Measurements from ENCODE around the gene KCNH2.
"Not testable (repeated sequence)": the region's sequence is repeated elsewhere in the genome, so short reads cannot be mapped to it uniquely, and the experiment has no call there.

KCNH2 gene

DNA sequence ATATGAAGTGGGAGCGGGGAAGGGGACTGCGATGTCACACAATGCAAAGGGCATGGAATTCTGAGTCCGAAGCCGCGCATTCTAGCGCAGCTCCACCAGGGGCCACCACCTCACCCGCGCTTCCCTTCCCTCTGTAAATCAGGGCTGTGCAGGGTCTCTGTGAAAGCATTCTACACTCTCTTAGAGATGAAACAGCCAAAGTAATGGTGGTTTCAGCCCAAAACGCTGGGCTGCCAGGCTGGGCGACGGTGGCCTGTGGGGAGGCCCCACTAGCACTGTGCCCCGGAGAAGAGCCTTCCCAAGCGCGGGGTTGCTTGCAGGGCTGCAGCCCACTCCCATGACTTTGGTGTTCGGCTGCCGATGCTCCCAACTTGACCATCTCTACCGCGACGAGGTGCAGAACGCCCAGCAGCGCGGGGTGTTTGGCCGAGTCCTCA is 34.8 kb upstream of the KCNH2 start:
- DNase-seq (ENCODE audit: low spot score) (no peak), FAIRE-seq (no peak)

- DNase-seq (ENCODE audit: low spot score) (no peak), FAIRE-seq (no peak)
These were observed 34.0 kb upstream of the KCNH2 start for GRCh38 chr7:151012031-151012692.

DNA sequence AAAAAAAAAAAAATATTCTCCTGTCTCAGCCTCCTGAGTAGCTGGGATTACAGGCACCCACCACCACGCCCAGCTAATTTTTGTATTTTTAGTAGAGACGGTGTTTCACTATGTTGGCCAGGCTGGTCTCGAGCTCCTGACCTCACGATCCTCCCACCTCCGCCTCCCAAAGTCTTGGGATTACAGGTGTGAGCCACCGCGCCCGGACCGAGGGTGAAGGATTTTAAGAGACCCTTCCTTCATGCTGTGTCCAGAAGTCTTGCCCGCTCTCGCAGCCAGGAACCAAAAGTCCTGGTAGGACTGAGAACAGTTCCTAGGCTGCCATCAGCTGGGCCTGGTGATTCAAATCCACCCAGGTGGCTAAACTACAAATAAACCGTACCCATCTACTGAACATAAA is 33.5 kb upstream of the KCNH2 start:
- FAIRE-seq; DNase-seq (ENCODE audit: low spot score): not testable (repeated sequence)

- FAIRE-seq (no peak), DNase-seq (ENCODE audit: low spot score) (no peak)
These were observed 32.9 kb upstream of the KCNH2 start for GRCh38 chr7:151011097-151011409.

- no peak for FAIRE-seq
- DNase-seq (ENCODE audit: low spot score) = no peak
These were observed 32.4 kb upstream of the KCNH2 start for GRCh38 chr7:151010307-151011096.

DNA sequence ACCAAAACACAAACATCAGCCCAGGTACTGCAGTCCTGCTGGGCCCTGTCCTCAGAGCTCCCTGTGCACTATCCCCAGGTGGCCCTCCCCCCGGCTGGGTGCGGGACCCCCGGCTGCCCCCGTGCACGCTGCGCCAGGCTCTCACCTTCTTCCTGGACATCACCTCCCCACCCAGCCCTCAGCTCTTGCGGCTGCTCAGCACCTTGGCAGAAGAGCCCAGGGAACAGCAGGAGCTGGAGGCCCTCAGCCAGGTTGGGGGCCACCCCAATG is 31.9 kb upstream of the KCNH2 start:
- no peak for FAIRE-seq
- no peak for DNase-seq (ENCODE audit: low spot score)

- no peak for DNase-seq (ENCODE audit: low spot score)
- no peak for FAIRE-seq
These were observed 31.4 kb upstream of the KCNH2 start for GRCh38 chr7:151009327-151010036.

- DNase-seq (ENCODE audit: low spot score) = peak; percentile 46
- no peak for FAIRE-seq
These were observed 30.6 kb upstream of the KCNH2 start for GRCh38 chr7:151008511-151009323.

GRCh38 chr7:151008143-151008510 is 30.0 kb upstream of the KCNH2 start:
- DNase-seq (ENCODE audit: low spot score) (no peak), FAIRE-seq (no peak)

GRCh38 chr7:151007469-151007898 is 29.4 kb upstream of the KCNH2 start:
- FAIRE-seq = no peak
- DNase-seq (ENCODE audit: low spot score) = no peak

DNA sequence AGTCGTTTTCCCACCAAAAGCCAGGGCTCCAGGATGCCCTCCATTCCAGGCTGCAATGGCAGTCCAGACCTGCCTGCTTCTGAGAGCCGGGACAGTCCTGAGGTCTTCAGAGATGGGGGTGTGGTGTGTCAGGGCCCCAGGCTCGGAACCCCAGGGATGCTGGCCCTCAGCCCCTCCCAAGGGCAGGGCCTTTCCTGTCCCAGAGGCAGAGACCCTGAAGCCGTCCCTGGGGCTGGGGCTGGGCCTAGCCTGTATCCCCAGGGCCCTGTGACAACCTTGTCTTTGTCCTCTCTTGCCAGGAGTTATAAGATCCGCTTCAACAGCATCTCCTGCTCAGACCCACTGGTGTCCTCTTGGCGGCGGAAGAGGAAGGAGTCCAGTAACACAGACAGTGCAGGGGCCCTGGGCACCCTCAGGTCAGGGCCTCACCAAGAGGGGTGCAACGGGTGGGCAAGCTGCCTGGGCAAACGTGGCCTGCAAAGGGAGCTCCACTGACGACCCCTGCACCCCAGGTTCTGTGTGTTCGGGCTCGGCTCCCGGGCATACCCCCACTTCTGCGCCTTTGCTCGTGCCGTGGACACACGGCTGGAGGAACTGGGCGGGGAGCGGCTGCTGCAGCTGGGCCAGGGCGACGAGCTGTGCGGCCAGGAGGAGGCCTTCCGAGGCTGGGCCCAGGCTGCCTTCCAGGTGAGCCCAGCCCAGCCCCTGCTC is 28.6 kb upstream of the KCNH2 start:
- DNase-seq (ENCODE audit: low spot score) (no peak), FAIRE-seq (no peak)

GRCh38 chr7:151005566-151005965 is 27.4 kb upstream of the KCNH2 start:
- DNase-seq (ENCODE audit: low spot score) = no peak
- FAIRE-seq = no peak

- no peak for FAIRE-seq
- DNase-seq (ENCODE audit: low spot score) = no peak
These were observed 25.5 kb upstream of the KCNH2 start for GRCh38 chr7:151003572-151003971.

GRCh38 chr7:151001546-151001945 is 23.4 kb upstream of the KCNH2 start:
- FAIRE-seq (no peak), DNase-seq (ENCODE audit: low spot score) (no peak)

- FAIRE-seq (no peak), DNase-seq (ENCODE audit: low spot score) (no peak)
These were observed 22.9 kb upstream of the KCNH2 start for GRCh38 chr7:151000897-151001495.

GRCh38 chr7:150999497-151000230 is 21.5 kb upstream of the KCNH2 start:
- no peak for FAIRE-seq
- DNase-seq (ENCODE audit: low spot score) = no peak

DNA sequence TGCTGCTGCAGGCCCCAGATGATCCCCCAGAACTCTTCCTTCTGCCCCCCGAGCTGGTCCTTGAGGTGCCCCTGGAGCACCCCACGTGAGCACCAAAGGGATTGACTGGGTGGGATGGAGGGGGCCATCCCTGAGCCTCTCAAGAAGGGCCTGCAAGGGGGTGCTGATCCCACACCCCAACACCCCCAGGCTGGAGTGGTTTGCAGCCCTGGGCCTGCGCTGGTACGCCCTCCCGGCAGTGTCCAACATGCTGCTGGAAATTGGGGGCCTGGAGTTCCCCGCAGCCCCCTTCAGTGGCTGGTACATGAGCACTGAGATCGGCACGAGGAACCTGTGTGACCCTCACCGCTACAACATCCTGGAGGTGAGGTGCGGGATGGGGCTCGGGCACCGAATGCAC is 20.9 kb upstream of the KCNH2 start:
- FAIRE-seq = no peak
- DNase-seq (ENCODE audit: low spot score) = no peak

DNA sequence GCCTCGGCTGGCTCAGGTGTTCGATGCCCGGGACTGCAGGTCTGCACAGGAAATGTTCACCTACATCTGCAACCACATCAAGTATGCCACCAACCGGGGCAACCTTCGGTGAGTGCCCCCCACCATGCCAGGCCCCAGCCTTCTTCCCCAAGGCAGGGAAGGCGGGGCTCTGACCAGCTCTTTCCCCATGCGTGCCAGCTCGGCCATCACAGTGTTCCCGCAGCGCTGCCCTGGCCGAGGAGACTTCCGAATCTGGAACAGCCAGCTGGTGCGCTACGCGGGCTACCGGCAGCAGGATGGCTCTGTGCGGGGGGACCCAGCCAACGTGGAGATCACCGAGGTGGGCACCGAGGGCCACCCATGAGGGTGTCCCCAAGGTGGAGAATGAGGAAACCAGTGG is 20.2 kb upstream of the KCNH2 start:
- FAIRE-seq (no peak), DNase-seq (ENCODE audit: low spot score) (no peak)

DNA sequence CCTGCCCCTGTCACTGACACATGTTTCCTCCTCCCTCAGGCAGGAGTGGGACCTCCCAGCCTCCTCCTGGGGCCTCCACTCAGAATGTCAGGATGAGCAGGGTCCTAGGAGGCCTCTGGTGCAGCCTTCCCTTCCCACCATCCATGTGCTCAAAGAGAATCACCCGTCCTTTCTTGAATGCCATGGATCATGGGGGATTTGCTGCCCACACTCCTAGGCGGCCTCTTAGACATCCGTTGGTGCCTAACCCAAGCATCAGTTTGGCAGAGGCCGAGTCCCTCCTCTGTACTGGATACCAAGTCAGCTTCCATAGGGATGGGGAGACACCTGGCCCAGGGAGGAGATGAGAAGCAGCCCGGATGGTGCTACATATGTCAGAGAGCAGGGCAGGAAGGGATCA is 19.7 kb upstream of the KCNH2 start:
- DNase-seq (ENCODE audit: low spot score) (no peak), FAIRE-seq (no peak)

DNA sequence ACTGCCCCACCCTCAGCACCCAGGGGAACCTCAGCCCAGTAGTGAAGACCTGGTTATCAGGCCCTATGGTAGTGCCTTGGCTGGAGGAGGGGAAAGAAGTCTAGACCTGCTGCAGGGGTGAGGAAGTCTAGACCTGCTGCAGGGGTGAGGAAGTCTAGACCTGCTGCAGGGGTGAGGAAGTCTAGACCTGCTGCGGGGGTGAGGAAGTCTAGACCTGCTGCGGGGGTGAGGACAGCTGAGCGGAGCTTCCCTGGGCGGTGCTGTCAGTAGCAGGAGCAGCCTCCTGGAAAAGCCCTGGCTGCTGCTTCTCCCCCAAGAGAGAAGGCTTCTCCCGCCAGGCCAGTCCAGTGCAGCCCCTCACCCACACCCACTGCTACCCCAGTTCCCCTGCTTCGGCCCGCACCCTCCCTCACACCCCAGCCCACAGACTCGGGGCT is 19.0 kb upstream of the KCNH2 start:
- no peak for FAIRE-seq
- no peak for DNase-seq (ENCODE audit: low spot score)
